SU-DHL-6 (cell line): ENCODE results near the gene JSRP1.

Experiments used
- H2AFZ ChIP-seq: fragments of 200-600 bp; sonication (generic); 2 replicates; pipeline ENCODE4 v1.6.1; 2014; ENCODE audit warnings: low read depth, mild to moderate bottlenecking, moderate library complexity, mixed read lengths, antibody characterized with exemption, low read length; ENCODE audit not compliant: severe bottlenecking
- H3F3A ChIP-seq: fragments of 200-600 bp; shearing (Covaris generic); 2 replicates; pipeline ENCODE4 v1.6.0; 2016; ENCODE audit warnings: antibody characterized with exemption, mild to moderate bottlenecking; ENCODE audit not compliant: insufficient read depth
- H3K27ac ChIP-seq: fragments of 200-600 bp; sonication (generic); 2 replicates; pipeline ENCODE4 v1.5.1; 2016; ENCODE audit warnings: low read depth, mild to moderate bottlenecking, low read length, moderate library complexity, mixed read lengths
- H3K27me3 ChIP-seq: fragments of 200-600 bp; sonication (generic), shearing (Covaris generic); 2 replicates; pipeline ENCODE4 v1.6.0; 2014; ENCODE audit warnings: mild to moderate bottlenecking, low read length
- H3K36me3 ChIP-seq: fragments of 200-600 bp; sonication (generic); 2 replicates; pipeline ENCODE4 v1.6.1; 2014; ENCODE audit warnings: mild to moderate bottlenecking, low read length, mixed read lengths
- H3K4me2 ChIP-seq: fragments of 300-600, 200-600 bp; shearing (Covaris generic), sonication (generic); 2 replicates; pipeline ENCODE4 v1.6.0; 2014; ENCODE audit warnings: low read length, low read depth, mild to moderate bottlenecking; ENCODE audit not compliant: poor library complexity, severe bottlenecking
- H3K4me3 ChIP-seq: fragments of 200-600 bp; sonication (generic); 2 replicates; pipeline ENCODE4 v1.5.1; 2014; ENCODE audit warnings: antibody characterized with exemption, low read length, mild to moderate bottlenecking, mixed read lengths; ENCODE audit not compliant: insufficient read depth, poor library complexity, severe bottlenecking
- H3K79me2 ChIP-seq: fragments of 200-600 bp; sonication (generic); 2 replicates; pipeline ENCODE4 v1.6.1; 2014; ENCODE audit warnings: mild to moderate bottlenecking, low read length, moderate library complexity; ENCODE audit not compliant: insufficient read depth
- H3K9ac ChIP-seq: fragments of 200-600 bp; sonication (generic); 2 replicates; pipeline ENCODE4 v1.7.0; 2014; ENCODE audit warnings: mild to moderate bottlenecking, low read length
- H3K9me2 ChIP-seq: fragments of 200-600 bp; sonication (generic); replicated peaks from 2 replicates; pipeline ENCODE4 v1.6.1; 2014; ENCODE audit warnings: low read length; ENCODE audit not compliant: insufficient read depth
- H3K9me3 ChIP-seq: fragments of 200-600 bp; sonication (generic); 2 replicates; pipeline ENCODE4 v1.6.1; 2014; ENCODE audit warnings: low read length, mixed read lengths; ENCODE audit not compliant: insufficient read depth
- H4K20me1 ChIP-seq: fragments of 200-600 bp; sonication (generic); 2 replicates; pipeline ENCODE4 v1.6.1; 2014; ENCODE audit warnings: low read depth, mild to moderate bottlenecking, antibody characterized with exemption, low read length, moderate library complexity, mixed read lengths
- CTCF ChIP-seq: fragments of 200-600 bp; sonication (generic); IDR thresholded peaks from one replicate; pipeline ENCODE4 v1.5.1; 2017; ENCODE audit warnings: antibody characterized with exemption, mild to moderate bottlenecking, low read length, moderate library complexity; ENCODE audit not compliant: insufficient read depth, poor library complexity, severe bottlenecking
- EZH2phosphoT487 ChIP-seq: fragments of 200-600 bp; sonication (generic), shearing (Covaris generic); conservative IDR thresholded peaks from 2 replicates; pipeline ENCODE4 v1.6.1; 2018; ENCODE audit warnings: mild to moderate bottlenecking, antibody characterized with exemption, low read length, moderate library complexity, mixed read lengths

JSRP1 gene

DNA sequence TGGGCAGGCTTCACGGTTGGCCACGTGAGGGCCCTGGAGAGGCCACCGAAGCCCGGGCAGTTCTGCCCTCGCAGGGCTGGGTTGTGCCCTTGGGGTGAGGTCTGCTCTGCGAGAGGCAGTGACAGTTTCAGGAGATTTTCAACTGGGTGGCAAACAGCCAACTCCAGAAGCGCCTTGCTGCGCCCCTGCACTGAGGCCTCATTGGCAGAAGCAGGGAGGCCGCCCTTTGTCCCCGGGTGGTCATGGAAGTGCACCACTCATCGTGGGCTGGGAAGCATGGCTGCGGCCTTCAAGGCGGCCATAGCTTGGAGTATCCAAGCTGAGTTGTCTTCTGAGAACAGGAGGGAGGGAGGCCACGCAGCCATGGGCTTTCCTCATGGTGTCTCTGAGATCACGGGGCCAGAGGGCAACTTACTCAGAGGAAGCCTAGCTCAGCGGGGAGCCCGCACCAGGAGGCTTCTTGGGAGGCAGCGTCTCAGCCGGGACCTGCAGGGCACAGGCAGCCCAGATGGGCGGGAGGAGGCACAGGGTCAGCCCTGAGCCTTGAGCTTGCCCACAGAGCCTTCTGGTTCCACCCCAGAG, 34.9 kb downstream of the JSRP1 start:
- Histone ChIP-seq H3K79me2 (no peaks in the 10 kb centered on the region), H3K27ac (no peak overlapping the region), H3K9me2 (no peaks in the 10 kb centered on the region), H3K27me3 (no peaks in the 10 kb centered on the region), H3K4me3 (no peak overlapping the region), H3K36me3 (no peaks in the 10 kb centered on the region), H3K9me3 (no peaks in the 10 kb centered on the region), H3F3A (peaks cover 13% of the 10 kb centered on the region), H4K20me1 (no peaks in the 10 kb centered on the region), H3K4me2 (no peak overlapping the region), H3K9ac (no peak overlapping the region), H2AFZ (no peak overlapping the region)
- no peak for TF ChIP-seq EZH2phosphoT487
- TF ChIP-seq CTCF, result no peak

GRCh38 chr19:2219726-2220125, 36.5 kb downstream of the JSRP1 start:
- Histone ChIP-seq H3F3A (peaks cover 13% of the 10 kb centered on the region), H2AFZ (no peak overlapping the region), H3K79me2 (no peaks in the 10 kb centered on the region), H3K9me3 (no peaks in the 10 kb centered on the region), H3K36me3 (no peaks in the 10 kb centered on the region), H4K20me1 (no peaks in the 10 kb centered on the region), H3K4me3 (no peak overlapping the region), H3K27ac (no peak overlapping the region), H3K27me3 (no peaks in the 10 kb centered on the region), H3K9me2 (no peaks in the 10 kb centered on the region), H3K9ac (no peak overlapping the region), H3K4me2 (no peak overlapping the region)
- TF ChIP-seq CTCF (no peak), EZH2phosphoT487 (no peak)

GRCh38 chr19:2217591-2217990, 38.6 kb downstream of the JSRP1 start:
- H3K9me2 ChIP-seq, result no peaks in the 10 kb centered on the region
- H3K4me3 ChIP-seq, result no peak overlapping the region
- H2AFZ ChIP-seq, result no peak overlapping the region
- no peak overlapping the region for H3K27ac ChIP-seq
- no peaks in the 10 kb centered on the region for H3F3A ChIP-seq
- H4K20me1 ChIP-seq, result no peaks in the 10 kb centered on the region
- H3K9me3 ChIP-seq, result no peaks in the 10 kb centered on the region
- H3K9ac ChIP-seq, result no peak overlapping the region
- H3K27me3 ChIP-seq, result no peaks in the 10 kb centered on the region
- no peak overlapping the region for H3K4me2 ChIP-seq
- no peak for TF ChIP-seq EZH2phosphoT487
- no peak for TF ChIP-seq CTCF
- H3K79me2 ChIP-seq, result no peaks in the 10 kb centered on the region
- no peaks in the 10 kb centered on the region for H3K36me3 ChIP-seq
